Uterus (tissue), 2 donors: ENCODE data around the gene NRF1.

ENCODE experiments used
- POLR2A ChIP-seq, 2 donors: fragments of 450-650 bp; IDR thresholded peaks; one replicate each; pipeline ENCODE4 v1.6.1; 2016; ENCODE audit warnings: antibody characterized with exemption in 2 of 2, mild to moderate bottlenecking in 1 of 2, moderate library complexity in 1 of 2
- TF ChIP-seq, protein P1 (sequence below), 4 experiments: fragments of 200-600 bp in 2 of 4; fragments of 450-650 bp in 2 of 4; sonication (generic) in 2 of 4; IDR thresholded peaks; one replicate each; pipeline ENCODE4 v1.5.1; 2016 to 2019; ENCODE audit warnings: antibody characterized with exemption in 4 of 4, mild to moderate bottlenecking in 2 of 4, moderate library complexity in 1 of 4

DNA sequence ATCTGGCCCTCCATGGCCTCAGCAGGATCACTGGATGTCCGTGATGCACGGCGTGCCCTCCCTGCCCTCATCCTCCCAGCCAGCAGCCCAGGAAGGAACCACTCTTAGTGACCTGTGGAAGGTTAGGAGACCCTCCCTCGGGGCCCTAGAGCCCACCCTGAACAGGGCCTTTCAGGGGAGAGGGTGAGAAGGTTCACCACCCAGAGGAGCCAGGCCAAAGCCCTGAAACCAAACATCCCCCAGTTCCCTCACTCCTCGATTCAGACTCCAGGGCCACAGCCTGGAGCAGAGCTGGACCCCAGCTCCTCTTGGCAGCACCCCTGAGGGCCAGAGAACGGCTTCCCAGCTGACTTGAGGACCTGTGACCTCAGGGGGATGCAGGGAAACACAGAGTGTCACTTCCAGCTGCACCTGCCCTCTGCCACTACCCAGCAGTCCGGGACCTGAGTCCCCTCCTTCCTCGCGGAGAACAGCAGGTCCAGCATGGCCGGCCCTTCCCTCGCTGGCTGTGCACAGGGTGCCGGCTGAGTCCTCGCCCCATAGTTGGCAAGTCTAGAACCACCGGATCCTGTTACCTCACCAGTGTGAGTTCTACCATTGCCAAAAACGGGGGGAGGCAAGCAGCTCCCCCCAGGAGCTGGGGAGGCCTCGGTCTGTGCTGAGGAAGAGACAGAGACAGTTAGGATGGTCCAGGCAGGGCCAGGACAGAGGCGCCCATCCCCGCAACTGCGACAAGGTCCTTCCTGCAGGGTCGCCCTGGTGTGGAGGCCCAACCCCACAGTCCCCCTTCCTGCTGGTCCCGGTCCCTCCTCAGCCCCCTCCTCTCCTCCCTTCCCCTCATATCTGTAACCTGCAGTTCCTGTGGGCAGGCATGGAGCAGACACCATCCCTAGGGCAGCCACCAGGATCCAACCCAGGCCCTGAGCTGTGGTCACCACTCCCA lies 158.6 kb downstream of the NRF1 start:
- TF ChIP-seq, protein P1, sequence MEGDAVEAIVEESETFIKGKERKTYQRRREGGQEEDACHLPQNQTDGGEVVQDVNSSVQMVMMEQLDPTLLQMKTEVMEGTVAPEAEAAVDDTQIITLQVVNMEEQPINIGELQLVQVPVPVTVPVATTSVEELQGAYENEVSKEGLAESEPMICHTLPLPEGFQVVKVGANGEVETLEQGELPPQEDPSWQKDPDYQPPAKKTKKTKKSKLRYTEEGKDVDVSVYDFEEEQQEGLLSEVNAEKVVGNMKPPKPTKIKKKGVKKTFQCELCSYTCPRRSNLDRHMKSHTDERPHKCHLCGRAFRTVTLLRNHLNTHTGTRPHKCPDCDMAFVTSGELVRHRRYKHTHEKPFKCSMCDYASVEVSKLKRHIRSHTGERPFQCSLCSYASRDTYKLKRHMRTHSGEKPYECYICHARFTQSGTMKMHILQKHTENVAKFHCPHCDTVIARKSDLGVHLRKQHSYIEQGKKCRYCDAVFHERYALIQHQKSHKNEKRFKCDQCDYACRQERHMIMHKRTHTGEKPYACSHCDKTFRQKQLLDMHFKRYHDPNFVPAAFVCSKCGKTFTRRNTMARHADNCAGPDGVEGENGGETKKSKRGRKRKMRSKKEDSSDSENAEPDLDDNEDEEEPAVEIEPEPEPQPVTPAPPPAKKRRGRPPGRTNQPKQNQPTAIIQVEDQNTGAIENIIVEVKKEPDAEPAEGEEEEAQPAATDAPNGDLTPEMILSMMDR (IDR thresholded peaks at IDR 0.05): no peak
- no peak for TF ChIP-seq POLR2A (IDR thresholded peaks at IDR 0.05)
